Neural progenitor cell (in vitro differentiated cells): Measurements from ENCODE around the gene ANKRD23. TPM values are rescaled to one million over a fixed set of nuclear protein-coding genes. Genes with fewer than 3 reads are reported as not detected.
"Not testable (repeated sequence)": the region's sequence is repeated elsewhere in the genome, so short reads cannot be mapped to it uniquely, and the experiment has no call there.

Source experiments
- DNase-seq: peaks from one replicate; pipeline ENCODE4 v3.0.0-alpha.2; 2016; ENCODE audit warnings: low spot score
- H2AFZ ChIP-seq: fragments of 200-600 bp; sonication (generic); replicated peaks from 2 replicates; pipeline ENCODE4 v1.6.1; 2016; ENCODE audit warnings: antibody characterized with exemption
- H3F3A ChIP-seq: fragments of 200-600 bp; sonication (generic); 2 replicates; pipeline ENCODE4 v1.6.1; 2016; ENCODE audit warnings: antibody characterized with exemption, low read depth
- H3K27ac ChIP-seq: fragments of 200-600 bp; sonication (generic); 2 replicates; pipeline ENCODE4 v1.5.1; 2016; ENCODE audit warnings: mild to moderate bottlenecking
- H3K27me3 ChIP-seq: fragments of 200-600 bp; sonication (generic); 2 replicates; pipeline ENCODE4 v1.6.1; 2016; ENCODE audit warnings: mild to moderate bottlenecking, moderate library complexity
- H3K36me3 ChIP-seq: fragments of 200-600 bp; sonication (generic); 2 replicates; pipeline ENCODE4 v1.5.1; 2016
- H3K4me1 ChIP-seq: fragments of 200-600 bp; sonication (generic); 2 replicates; pipeline ENCODE4 v1.6.1; 2016; ENCODE audit warnings: mixed run types
- H3K4me2 ChIP-seq: fragments of 200-600 bp; sonication (generic); 2 replicates; pipeline ENCODE4 v1.6.1; 2016
- H3K4me3 ChIP-seq: fragments of 200-600 bp; sonication (generic); 2 replicates; pipeline ENCODE4 v1.5.1; 2016
- H3K79me2 ChIP-seq: fragments of 200-600 bp; sonication (generic); 2 replicates; pipeline ENCODE4 v1.6.1; 2016; ENCODE audit warnings: low read depth
- H3K9ac ChIP-seq: fragments of 200-600 bp; sonication (generic); 2 replicates; pipeline ENCODE4 v1.6.1; 2016
- H3K9me3 ChIP-seq: fragments of 200-600 bp; sonication (generic); 2 replicates; pipeline ENCODE4 v1.5.1; 2016; ENCODE audit warnings: low read depth
- H4K20me1 ChIP-seq: fragments of 200-600 bp; sonication (generic); 2 replicates; pipeline ENCODE4 v1.6.1; 2016; ENCODE audit warnings: low read depth
- H3K27ac Mint-ChIP-seq: 3 replicates; pipeline ENCODE4 v1.8.0; 2021; ENCODE audit warnings: mixed read lengths
- H3K27me3 Mint-ChIP-seq: 2 replicates; pipeline ENCODE4 v1.8.0; 2022; ENCODE audit warnings: low read depth, mild to moderate bottlenecking, inconsistent platforms, moderate library complexity, mixed read lengths; ENCODE audit not compliant: insufficient read depth
- H3K36me3 Mint-ChIP-seq: 3 replicates; pipeline ENCODE4 v1.8.0; 2021; ENCODE audit warnings: mixed read lengths
- H3K4me1 Mint-ChIP-seq: 3 replicates; pipeline ENCODE4 v1.8.0; 2021; ENCODE audit warnings: mixed read lengths
- H3K4me3 Mint-ChIP-seq: 3 replicates; pipeline ENCODE4 v1.8.0; 2021; ENCODE audit warnings: mild to moderate bottlenecking, moderate library complexity, mixed read lengths
- H3K9me3 Mint-ChIP-seq: 3 replicates; pipeline ENCODE4 v1.8.0; 2020; ENCODE audit warnings: mixed read lengths
- EZH2 ChIP-seq: fragments of 200-600 bp; sonication (generic); IDR thresholded peaks from 2 replicates; pipeline ENCODE4 v1.6.1; 2017; ENCODE audit warnings: antibody characterized with exemption, mild to moderate bottlenecking, moderate library complexity
- EZH2phosphoT487 ChIP-seq: fragments of 200-600 bp; sonication (generic); IDR thresholded peaks from 2 replicates; pipeline ENCODE4 v1.6.1; 2017; ENCODE audit warnings: antibody characterized with exemption
- total RNA-seq: library from RNA; depleted of rRNA; stranded (reverse); fragments of >200 nt; gene quantifications from 2 replicates; pipeline ENCODE4 v1.2.3, GENCODE V29; 2015; ENCODE audit warnings: low replicate concordance
- TF ChIP-seq, protein P1 (sequence below): fragments of 200-600 bp; sonication (generic); IDR thresholded peaks from 2 replicates; pipeline ENCODE4 v1.5.1; 2017; ENCODE audit warnings: antibody characterized with exemption, mild to moderate bottlenecking

The ANKRD23 gene
- total RNA-seq, 1 donor from 2014 or later = 10.8 TPM

DNA sequence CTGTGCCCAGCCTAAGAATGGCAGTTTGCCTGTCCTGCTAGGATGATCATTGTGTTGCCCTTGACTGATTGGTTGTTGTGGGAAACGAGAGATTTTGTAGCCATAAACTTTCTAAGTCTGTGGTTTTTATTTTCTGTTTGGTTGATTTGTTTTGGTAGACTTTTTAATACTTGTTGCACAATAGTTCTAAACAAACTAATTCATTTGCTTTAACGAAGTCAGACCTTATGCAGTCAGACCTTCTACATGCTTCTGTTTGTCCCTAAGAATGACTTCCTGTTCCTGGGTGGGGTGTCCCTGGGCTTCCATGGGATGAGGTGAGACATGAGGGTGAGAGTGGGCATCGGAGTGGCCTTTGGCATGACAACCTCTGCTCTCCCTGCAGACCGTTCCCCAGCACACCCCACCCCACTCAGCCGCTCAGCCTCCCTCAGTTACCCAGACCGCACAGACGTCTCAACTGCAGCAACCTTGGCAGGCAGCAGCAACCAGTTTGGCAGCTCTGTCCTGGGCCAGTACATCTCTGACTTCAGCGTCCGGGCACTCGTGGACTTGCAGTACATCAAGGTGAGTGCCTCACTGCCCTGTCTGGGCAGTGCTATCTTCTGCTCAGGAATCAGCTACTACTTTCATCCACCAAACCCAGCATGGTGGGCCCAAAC, 35.5 kb downstream of the ANKRD23 start:
- Mint-ChIP-seq H3K4me1 (peaks cover 10% of the 10 kb centered on the region), H3K9me3 (no peaks in the 10 kb centered on the region), H3K27me3 (peaks cover 2% of the 10 kb centered on the region), H3K27ac (no peak overlapping the region), H3K4me3 (no peak overlapping the region), H3K36me3 (peaks cover 23% of the 10 kb centered on the region)
- Histone ChIP-seq H3K27ac (no peak overlapping the region), H3K4me2 (no peak overlapping the region), H4K20me1 (peaks cover 5% of the 10 kb centered on the region), H3K36me3 (no peaks in the 10 kb centered on the region), H3K9ac (no peak overlapping the region), H3K4me1 (peaks cover 4% of the 10 kb centered on the region), H3K9me3 (no peaks in the 10 kb centered on the region), H3K27me3 (no peaks in the 10 kb centered on the region), H3K79me2 (no peaks in the 10 kb centered on the region), H2AFZ (no peak overlapping the region), H3F3A (peaks cover 6% of the 10 kb centered on the region), H3K4me3 (no peak overlapping the region)
- TF ChIP-seq, protein P1, sequence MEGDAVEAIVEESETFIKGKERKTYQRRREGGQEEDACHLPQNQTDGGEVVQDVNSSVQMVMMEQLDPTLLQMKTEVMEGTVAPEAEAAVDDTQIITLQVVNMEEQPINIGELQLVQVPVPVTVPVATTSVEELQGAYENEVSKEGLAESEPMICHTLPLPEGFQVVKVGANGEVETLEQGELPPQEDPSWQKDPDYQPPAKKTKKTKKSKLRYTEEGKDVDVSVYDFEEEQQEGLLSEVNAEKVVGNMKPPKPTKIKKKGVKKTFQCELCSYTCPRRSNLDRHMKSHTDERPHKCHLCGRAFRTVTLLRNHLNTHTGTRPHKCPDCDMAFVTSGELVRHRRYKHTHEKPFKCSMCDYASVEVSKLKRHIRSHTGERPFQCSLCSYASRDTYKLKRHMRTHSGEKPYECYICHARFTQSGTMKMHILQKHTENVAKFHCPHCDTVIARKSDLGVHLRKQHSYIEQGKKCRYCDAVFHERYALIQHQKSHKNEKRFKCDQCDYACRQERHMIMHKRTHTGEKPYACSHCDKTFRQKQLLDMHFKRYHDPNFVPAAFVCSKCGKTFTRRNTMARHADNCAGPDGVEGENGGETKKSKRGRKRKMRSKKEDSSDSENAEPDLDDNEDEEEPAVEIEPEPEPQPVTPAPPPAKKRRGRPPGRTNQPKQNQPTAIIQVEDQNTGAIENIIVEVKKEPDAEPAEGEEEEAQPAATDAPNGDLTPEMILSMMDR = no peak
- TF ChIP-seq EZH2 (no peak), EZH2phosphoT487 (no peak)
- DNase-seq = no peak

DNA sequence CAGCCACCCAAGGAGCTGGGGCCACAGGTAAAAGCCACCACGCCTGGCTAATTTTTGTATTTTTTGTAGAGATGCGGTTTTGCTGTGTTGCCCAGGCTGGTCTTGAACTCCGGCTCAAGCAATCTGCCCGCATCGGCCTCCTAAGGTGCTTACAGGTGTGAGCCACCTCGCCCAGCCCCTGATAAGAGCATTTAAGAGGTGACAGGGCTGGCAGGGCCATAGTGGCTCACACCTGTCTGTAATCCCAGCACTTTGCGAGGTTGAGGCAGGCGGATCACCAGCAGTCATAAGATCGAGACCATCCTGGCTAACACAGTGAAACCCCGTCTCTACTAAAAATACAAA, 36.7 kb downstream of the ANKRD23 start:
- peaks cover 2% of the 10 kb centered on the region for H3K27me3 Mint-ChIP-seq
- H3K4me1 Mint-ChIP-seq = peaks cover 10% of the 10 kb centered on the region
- Histone ChIP-seq H3K9me3 (no peaks in the 10 kb centered on the region), H3K27me3 (no peaks in the 10 kb centered on the region), H3K9ac (no peak overlapping the region), H2AFZ (no peak overlapping the region), H3K36me3 (no peaks in the 10 kb centered on the region), H3K79me2 (no peaks in the 10 kb centered on the region), H4K20me1 (peaks cover 6% of the 10 kb centered on the region), H3K4me1 (peaks cover 4% of the 10 kb centered on the region), H3K27ac (no peak overlapping the region), H3F3A (peaks cover 8% of the 10 kb centered on the region), H3K4me2 (no peak overlapping the region), H3K4me3 (no peak overlapping the region)
- TF ChIP-seq EZH2phosphoT487 = no peak
- TF ChIP-seq EZH2 = no peak
- TF ChIP-seq, protein P1 = no peak
- H3K9me3 Mint-ChIP-seq = no peaks in the 10 kb centered on the region
- H3K4me3 Mint-ChIP-seq = no peak overlapping the region
- H3K27ac Mint-ChIP-seq = no peak overlapping the region
- peaks cover 14% of the 10 kb centered on the region for H3K36me3 Mint-ChIP-seq
- no peak for DNase-seq

DNA sequence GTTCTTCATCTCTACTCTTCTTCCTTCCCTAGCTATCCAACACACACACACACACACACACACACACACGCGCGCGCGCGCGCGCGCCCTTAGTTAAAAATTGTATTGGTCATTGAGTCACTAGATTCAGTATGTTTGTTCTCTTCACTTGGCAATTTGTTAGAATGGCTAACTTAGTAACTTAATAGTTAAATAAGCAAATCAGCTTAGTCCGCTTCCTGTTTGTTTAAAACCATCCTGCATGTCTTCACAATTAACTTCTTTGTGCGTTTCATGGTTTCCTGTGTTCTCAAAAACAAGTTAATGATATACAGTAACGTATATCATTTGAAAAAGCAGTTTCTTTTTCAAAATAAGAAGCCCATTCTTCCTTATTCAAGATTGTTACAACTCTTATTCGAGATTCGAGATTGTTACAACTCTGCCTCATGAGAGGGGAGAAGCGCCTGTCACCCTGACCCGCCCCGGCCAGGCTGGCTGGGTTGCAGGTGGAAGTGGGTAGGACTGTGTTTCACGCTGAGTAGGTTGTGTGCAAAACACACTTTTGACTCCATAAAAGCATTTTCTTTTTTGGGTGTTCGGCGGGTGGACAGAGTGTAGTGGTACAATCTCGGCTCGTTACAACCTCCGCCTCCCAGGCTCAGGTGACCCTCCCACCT, 37.2 kb downstream of the ANKRD23 start:
- Mint-ChIP-seq H3K27me3 (peaks cover 2% of the 10 kb centered on the region), H3K36me3 (peaks cover 14% of the 10 kb centered on the region), H3K9me3 (no peaks in the 10 kb centered on the region), H3K4me3 (no peak overlapping the region), H3K4me1 (peaks cover 10% of the 10 kb centered on the region), H3K27ac (peak overlapping the region; percentile 26)
- Histone ChIP-seq H3K79me2 (no peaks in the 10 kb centered on the region), H3K9ac (no peak overlapping the region), H3K27ac (no peak overlapping the region), H3K4me1 (peaks cover 4% of the 10 kb centered on the region), H3K9me3 (no peaks in the 10 kb centered on the region), H3K36me3 (peaks cover 2% of the 10 kb centered on the region), H3K27me3 (no peaks in the 10 kb centered on the region), H3K4me2 (no peak overlapping the region), H3F3A (peaks cover 12% of the 10 kb centered on the region), H3K4me3 (no peak overlapping the region), H4K20me1 (peaks cover 8% of the 10 kb centered on the region), H2AFZ (no peak overlapping the region)
- no peak for DNase-seq
- TF ChIP-seq EZH2 (no peak), EZH2phosphoT487 (no peak)
- TF ChIP-seq, protein P1 = no peak

DNA sequence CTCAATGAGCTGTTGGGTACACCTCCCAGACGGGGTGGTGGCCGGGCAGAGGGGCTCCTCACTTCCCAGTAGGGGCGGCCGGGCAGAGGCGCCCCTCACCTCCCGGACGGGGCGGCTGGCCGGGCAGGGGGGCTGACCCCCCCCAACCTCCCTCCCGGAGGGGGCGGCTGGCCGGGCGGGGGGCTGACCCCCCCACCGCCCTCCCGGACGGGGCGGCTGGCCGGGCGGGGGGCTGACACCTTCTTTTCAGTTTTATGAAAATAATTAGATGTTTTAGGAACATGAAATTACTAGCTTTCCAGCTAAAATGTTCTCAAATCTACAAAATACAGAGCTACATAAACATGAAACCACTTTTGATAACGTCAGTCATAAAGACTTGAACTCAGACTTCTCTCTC, 37.9 kb downstream of the ANKRD23 start:
- H3K36me3 ChIP-seq, H2AFZ ChIP-seq, DNase-seq, H3K27me3 Mint-ChIP-seq, H3K4me3 Mint-ChIP-seq, H3K4me3 ChIP-seq, H3K9ac ChIP-seq, H3K27ac ChIP-seq, H3K27me3 ChIP-seq, H3K27ac Mint-ChIP-seq, H3K36me3 Mint-ChIP-seq, H3K9me3 ChIP-seq, H3K4me1 Mint-ChIP-seq, H3K4me2 ChIP-seq, H3K4me1 ChIP-seq, H3K9me3 Mint-ChIP-seq, H3K79me2 ChIP-seq: not testable (repeated sequence)
- Histone ChIP-seq H3F3A (peaks cover 19% of the 10 kb centered on the region), H4K20me1 (peaks cover 12% of the 10 kb centered on the region)
